Fibroblast of skin of abdomen (primary cell): Measurements from ENCODE around the gene RMDN2.
"Not testable (repeated sequence)": the region's sequence is repeated elsewhere in the genome, so short reads cannot be mapped to it uniquely, and the experiment has no call there.

ENCODE experiments used
- DNase-seq: peaks from one replicate; pipeline ENCODE4 v3.0.0-alpha.2; 2013

The RMDN2 gene

DNA sequence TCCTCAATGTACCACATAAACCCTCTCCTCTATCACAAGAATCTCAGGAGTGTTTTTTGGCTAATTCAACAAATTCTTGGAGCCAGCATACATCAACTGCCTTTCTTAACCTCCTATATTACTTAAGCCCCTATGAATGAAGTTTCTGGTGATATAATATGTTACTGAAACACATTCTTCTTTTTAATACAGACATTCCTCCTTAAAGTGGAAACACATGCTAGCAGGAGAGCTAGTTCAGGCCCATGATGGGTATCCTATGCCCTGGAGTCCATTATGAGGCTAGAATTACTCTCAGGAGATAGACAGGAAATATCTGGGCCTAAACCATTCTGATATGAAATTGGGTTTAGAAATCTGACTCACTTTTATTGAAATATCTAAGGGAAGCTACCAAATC is 26.6 kb upstream of the RMDN2 start:
- DNase-seq = peak; percentile 85

DNA sequence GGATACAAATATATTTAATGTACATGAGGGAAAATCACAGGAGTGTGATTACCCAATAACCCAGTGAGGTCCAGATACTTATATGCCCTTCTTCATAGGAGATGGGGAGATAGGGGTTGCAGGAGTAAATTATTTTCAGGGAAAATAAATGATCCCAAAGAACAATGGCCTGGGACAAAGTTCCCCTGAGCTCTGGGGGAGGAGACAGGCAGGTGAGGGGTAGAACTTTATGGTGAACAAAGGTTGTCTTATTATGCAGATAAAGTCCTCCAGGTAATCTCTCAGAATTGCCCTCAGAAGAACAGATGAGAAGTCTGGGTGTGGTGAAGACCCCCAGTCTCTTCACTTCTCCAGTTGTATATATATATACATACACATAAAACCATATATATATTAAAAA is 22.1 kb upstream of the RMDN2 start:
- DNase-seq = no peak

DNA sequence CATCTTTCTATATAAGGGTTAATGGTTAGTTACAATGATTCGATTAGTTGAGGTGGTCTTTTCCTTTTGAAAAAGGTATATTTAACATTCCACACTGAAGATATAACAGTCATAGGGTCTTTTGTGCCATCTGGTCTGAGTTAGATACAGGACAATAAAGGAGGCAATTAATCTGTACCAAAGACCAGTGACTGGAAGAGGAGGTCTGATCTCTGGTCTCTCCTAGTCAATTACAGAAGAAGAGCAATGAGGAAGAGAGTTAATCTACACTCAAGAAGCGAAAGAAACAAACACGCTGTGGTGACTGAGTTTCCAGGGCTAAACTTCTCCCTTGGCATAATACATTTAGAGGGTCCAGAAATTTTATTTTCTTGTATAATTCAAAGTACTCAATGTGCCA is 20.7 kb upstream of the RMDN2 start:
- DNase-seq = no peak

DNA sequence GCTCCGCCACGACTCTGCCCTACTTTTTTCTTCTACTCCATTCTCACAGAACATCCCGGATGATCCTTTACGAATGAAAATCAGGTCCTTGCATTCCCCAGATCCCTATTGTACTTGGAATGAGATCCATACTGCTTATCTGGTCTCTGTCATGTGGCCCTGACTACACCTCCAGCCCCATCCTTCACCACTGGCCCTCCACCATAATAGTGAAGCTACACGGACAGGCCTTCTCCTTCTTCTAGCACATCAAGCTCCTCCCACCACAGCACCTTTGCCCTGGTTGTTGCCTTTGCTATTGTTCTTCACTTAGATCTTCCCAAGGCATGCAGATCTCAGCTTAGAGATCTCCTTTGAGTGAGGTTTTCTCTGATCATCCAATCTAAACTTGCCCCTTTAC is 20.1 kb upstream of the RMDN2 start:
- no peak for DNase-seq

DNA sequence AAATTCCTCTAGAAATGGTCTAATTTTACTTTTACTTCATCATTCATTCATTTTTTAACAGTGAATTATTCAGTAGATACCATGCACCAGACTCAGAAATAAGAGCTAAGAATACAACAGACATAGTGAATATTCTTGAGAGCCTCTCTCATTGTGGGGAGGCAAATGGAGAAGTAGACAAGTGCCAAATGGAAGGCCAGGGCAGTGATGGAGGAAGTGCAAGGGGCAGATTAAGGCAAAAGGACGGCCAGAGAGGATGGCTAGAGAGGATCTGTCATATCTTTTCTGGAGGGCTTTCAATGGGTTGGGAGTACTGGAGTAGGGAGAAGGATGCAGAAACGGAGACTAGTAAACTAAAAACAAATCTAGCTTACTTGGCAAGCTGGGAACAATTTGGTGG is 19.0 kb upstream of the RMDN2 start:
- DNase-seq = no peak

DNA sequence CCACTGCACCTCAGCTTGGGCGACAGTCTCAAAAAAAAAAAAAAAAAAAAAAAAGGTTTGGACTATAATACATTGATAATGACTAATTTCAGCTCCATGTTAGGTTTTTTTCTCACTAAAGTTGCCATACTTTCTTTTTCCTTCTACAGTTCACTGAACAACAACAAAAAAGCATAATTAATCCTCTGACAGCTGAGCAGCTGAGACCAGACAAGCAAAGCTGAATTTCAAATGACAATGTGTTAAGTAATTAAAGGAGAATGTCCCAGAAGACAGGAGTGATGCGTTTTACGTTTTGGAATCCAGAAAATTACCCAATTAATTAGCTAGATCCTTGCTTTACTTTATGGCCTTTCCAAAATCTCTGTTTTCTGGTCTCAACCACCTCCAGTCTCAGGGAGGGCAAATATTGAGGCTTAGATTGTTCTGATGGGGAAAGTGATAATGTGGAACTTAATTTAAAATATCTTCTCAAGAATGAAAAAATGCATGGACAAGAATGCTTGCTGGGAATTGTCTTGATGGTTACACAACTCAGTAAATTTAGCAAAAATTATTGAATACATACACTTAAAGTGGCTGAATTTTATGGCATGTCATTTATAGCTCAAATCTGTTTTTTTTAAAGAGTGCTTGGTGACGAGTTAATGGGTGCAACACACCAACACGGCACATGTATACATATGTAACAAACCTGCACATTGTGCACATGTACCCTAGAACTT is 17.4 kb upstream of the RMDN2 start:
- peak; percentile 71 for DNase-seq

DNA sequence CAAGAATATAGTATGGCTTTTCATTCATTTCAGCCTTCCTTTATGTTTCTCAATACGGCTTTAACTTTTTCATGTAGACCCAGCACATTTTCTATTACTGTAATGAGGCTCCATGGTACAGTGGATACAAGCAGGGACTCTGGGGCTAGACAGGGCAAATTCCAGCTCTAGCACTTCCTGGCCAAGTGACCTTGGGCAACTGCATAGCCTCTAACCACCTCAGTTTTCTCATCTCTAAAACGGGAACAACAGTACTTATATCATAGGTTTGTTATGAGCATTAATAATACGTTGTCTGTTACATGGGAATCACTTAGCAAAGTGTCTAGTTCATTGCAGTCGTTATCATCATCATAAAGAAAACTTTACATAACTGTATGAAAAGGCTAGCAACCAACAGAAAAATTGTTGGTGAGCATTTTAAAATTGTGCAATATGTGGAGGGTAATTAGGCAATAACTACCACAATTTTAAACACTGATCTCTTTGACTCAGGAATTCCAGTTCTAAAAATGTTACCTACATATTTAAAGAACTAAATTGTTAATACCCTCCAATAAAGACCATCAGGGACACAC is 13.7 kb upstream of the RMDN2 start:
- DNase-seq = no peak

DNA sequence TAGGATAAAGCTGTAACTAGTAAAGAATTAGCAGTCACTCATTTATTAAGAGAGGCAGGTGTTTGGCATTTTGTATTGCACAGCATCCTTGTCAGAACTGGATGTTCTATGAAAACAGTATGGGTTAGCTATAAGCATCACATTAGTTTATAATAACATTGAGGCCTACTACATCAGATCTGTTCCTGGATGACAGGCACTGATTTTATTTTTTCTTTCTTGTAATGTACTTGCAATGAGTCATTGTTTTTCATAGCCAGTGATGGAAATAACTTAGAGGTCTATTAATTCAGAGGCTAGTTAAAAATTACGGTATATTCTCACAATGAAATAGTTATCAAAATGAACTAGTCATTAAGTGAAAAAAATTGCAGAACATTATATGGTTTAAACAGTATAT is 13.0 kb upstream of the RMDN2 start:
- peak; percentile 51 for DNase-seq

DNA sequence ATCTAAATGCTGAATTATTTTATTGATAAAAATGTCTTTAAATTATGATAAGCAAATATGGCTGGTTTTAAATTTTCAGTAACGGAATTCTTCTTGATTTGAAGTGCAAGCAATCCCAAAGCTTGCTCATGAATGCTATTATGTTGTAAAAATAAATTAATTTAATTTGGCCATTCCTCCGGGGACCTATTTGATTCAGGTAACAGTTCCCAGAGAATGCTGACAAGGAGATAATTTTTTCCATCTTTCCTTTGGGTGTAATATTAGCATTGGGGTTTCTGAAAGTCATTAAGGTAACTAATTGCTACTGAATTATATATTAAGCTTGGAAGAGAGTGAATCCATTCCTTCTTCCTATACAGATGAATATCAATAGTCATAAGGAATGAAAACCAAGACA is 12.5 kb upstream of the RMDN2 start:
- DNase-seq = no peak

DNA sequence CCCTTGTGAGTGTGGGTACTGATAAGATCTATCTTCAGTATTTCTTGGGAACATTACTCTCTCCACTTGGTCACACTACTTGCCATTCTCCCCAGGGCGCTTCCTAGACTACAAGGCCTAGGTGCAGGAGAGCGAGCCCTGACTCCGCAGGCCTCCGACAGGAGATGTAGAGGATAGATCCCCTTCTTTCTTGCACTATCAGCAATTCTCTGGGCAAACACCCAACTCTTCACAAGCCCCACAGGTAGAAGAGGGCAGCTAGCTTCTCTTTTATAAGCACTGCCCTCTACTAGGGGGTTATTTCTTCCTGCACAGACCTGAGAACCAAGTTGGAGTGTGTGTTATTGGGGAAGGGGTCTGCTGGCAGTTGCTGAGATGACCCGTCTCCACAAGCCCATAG is 10.7 kb upstream of the RMDN2 start:
- no peak for DNase-seq

DNA sequence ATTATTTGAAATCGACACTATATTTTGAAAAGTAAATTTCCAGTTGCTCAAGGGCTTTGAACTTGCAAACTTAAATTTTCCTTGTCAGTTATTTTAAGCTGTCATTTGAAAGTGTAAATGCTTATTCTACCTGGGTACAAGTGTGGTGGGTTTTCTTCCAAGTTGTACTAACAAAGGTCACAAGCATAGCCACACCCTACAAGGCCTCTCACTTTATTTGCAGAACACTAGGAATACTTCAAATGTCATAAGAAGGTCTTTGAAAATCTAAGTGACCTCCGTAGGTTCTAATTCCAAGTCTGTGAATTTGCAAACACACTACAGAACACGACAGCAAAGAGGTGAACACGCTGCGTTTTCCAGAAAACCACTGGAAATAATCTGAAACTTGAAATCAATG is 9.3 kb upstream of the RMDN2 start:
- DNase-seq = no peak

DNA sequence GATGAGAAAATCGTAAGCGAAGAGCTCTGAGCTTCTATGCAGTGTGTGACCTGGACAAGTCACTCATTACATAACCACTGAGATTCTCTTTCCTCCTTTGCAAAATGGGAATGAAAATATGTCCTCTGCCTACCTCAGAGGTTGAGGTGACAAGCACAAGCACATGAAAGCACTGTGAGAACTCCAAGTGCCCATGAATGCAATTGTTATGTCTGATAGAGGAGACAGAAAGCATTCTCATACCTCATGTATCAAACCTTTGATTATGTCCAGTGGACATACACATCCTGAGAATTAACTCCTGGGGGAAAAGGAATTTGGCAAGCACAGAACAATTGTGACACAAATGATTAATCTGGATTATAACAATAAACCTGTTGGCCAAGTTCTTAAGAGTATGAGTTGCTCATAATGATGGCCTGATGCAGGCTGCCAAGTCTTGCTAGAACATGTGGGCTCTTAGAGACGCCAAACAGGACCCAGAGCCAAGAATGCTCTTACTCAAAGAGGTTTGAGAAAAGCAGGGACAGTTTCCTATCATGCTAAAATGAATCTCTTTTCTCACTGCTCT is 8.5 kb upstream of the RMDN2 start:
- DNase-seq = peak; percentile 98

DNA sequence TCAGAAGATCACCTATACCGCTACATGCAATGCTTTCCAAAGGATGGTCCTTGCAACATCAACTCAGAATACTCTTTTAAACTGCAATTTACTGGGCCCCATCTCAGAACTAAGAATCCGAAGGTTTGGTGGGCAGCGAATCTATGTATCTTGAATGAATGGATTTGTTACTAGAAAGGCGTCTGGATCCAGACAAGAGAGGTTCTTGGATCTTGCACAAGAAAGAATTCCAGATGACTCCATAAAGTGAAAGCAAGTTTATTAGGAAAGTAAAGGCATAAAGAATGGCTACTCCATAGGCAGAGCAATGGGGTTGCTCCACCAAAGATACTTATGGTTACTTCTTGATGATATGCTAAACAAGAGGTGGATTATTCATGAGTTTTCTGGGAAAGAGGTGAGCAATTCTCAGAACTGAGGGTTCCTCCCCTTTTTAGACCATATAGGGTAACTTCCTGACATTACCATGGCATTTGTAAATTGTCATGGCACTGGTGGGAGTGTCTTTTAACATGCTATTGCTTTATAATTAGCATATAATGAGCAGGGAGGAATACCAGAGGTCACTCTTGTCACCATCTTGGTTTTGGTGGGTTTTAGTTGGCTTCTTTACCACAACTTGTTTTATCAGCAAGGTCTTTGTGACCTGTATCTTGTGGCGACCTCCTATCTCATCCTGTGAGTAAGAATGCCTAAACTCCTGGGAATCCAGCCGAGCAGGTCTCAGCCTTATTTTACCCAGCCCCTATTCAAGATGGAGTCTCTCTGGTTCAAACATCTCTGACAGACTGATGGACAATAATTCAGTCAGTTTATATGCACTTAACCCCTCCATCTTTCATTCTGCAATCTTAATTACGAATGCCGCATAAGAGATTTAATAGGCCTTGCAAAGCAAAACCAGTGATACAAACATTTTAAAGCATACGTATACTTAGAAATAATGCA is 7.5 kb upstream of the RMDN2 start:
- no peak for DNase-seq

DNA sequence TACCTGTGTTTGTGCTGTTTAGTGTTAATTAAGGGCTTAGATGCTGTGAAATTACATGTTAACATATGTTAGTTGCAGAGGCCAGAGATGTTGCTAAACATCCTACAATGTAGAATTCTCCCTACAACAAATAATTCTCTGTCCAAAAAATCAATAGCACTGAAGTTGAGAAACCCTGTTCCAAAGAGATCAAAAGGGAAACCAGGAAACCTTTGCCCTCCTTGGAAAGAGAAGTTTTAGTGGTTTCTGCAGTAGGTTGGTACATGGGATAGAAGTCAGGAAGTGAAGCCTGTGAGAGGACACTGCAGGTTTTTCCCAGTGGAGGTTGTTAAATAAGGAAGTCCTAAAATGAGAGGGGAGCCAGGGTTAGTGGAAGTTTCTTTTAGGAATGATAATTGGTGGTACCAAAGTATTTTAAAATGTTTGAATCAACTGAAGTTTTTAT is 6.3 kb upstream of the RMDN2 start:
- DNase-seq = no peak

DNA sequence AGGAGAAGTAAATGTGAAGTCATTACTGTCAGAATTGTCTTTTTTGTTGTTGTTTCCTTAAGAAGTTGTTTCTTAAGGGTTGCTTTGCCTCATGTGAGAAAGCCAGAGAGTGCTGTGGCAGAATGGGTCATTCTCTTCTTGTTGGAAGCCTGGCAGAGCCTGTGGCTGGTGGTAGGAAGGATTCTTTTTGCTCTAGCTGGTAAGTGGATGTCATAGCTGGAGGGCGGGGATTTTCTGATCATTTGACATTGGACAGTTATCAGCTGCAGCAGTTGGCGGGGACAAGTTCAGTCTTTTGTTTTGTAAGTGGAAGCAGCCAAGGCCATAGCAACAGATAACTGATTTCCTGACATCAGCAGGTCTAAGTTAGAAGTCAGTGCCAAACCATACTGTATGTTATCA is 5.5 kb upstream of the RMDN2 start:
- no peak for DNase-seq

DNA sequence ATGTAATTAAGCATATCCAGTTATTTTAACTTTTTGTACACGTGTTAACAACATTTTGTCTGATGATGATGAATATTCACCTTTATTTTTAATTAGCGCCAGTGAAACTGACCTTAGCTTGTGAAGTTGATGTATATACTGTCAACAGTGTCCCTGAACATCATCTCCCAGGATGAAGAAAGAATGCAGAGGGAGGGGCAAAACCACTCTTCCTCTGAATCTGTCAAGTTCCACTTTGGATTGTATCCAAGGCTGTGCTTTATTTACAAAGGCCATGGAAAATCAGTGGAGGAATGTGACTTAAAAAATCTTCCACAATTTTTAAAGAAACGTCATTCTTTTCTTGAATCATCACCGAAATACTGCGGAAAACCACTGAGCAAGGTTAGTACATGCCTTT is 4.5 kb upstream of the RMDN2 start:
- peak; percentile 85 for DNase-seq

DNA sequence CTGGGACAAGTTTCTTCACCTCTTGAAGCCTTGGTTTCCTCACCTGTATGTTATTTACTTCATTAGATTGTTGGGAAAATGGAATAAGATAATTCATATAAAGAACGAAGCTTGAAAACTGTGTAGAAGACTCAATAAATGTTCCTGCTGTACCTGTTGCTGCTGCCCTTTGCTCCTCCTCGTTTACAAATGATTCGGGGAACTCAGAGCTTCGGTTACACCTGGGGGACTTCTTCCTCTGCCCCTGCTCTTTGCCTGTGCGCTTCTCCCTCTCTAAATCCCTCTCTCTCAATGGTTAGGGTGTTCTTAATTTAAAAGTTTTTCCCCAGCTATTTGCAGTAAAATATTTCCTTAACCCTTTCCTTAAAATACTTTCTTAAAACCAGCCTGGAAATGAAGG is 3.3 kb upstream of the RMDN2 start:
- no peak for DNase-seq

DNA sequence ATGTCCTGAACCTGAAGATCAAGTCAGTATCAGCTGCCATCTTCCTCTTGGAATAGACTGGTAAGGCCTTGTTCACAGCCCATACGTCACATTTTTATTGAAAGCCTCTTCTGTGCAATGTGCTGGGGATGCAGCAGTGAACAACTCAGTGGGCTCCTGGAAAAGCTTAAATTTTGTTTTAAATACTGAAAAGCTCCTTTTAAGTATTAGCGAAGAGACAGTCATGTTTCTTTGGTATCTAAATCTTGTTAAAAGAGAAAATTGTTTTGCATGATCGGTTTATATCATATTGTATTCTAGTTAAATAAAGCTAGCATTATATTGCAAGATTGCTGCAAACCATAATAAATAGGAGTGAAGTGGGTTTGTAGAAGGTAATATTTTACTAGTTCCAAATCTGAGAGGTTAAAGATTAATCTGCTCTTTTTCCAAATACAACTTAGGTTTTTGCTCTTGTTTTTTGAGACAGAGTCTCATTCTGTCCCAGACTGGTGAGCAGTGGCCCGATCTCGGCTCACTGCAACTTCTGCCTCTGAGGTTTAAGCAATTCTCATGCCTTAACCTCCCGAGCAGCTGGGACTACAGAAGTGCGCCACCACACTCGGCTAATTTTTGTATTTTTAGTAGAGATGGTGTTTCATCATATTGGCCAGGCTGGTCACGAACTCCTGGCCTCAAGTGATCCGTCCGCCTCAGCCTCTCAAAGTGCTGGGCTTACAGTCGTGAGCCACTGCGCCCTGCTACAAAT is 1.6 kb upstream of the RMDN2 start:
- no peak for DNase-seq

DNA sequence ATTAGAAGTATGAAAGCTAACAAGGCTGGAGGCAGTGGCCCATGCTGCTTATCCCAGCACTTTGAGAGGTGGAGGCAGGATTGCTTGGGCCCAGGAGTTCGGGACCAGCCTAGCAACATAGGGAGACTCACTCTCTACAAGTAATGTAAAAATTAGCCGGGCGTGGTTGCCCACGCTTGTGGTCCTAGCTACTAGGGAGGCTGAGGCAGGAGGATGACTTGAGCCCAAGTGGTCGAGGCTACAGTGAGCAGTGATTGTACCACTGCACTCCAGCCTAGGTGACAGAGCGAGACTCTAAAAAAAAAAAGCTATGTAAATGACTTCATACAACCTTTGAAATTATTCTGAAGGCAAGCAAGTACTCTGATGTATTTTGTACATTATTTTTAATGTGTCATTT is 1.5 kb downstream of the RMDN2 start:
- DNase-seq = no peak

DNA sequence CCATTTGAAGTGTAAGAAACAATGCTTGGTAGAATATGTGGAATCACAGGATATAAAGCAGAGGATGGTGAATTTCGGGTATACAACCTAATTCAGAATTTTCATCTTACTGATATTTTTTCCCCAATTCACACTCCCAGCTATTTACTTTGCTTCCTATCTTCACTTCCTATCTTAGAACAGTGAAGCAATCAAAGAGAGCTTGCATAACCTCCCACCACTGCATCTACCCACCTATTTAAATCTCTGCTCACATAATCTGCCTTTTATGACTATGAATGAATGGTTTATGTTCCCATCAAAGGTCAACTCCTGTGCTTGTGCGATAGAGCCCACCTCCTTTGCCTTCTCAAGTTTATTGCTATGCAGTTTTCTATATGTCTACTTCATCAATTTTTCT is 3.3 kb downstream of the RMDN2 start:
- DNase-seq = no peak

DNA sequence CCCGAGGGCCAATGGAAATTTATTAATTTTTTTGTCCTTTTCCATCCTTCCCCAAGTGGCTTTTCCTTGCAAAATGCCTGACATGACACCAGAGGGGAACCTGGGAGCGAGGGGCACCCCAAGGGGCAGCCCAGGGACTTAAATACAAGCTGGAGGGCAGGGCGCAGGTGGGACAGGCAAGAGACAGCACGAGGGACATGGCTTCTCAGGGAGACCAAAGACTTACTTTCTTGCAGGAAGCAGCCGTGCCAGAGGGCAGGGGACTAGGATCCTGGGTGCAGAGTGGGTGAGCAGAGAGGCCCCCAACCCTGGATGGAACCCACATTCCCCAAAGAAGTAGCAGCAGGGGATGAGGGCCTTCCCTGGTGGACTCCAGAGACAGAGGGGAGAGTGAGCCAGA is 5.3 kb downstream of the RMDN2 start:
- not testable (repeated sequence) for DNase-seq

DNA sequence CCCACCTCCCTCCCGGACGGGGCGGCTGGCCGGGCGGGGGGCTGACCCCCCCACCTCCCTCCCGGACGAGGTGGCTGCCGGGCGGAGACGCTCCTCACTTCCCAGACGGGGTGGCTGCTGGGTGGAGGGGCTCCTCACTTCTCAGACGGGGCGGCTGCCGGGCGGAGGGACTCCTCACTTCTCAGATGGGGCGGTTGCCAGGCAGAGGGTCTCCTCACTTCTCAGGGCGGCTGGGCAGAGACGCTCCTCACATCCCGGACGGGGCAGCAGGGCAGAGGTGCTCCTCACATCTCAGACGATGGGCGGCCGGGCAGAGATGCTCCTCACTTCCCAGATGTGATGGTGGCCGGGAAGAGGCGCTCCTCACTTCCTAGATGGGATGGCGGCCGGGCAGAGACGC is 7.8 kb downstream of the RMDN2 start:
- not testable (repeated sequence) for DNase-seq
